ENCODE measurements around the gene PAX6.
A peak's percentile ranks its signal among the peaks of the same experiment; 100 is the strongest.

Gene PAX6

DNA sequence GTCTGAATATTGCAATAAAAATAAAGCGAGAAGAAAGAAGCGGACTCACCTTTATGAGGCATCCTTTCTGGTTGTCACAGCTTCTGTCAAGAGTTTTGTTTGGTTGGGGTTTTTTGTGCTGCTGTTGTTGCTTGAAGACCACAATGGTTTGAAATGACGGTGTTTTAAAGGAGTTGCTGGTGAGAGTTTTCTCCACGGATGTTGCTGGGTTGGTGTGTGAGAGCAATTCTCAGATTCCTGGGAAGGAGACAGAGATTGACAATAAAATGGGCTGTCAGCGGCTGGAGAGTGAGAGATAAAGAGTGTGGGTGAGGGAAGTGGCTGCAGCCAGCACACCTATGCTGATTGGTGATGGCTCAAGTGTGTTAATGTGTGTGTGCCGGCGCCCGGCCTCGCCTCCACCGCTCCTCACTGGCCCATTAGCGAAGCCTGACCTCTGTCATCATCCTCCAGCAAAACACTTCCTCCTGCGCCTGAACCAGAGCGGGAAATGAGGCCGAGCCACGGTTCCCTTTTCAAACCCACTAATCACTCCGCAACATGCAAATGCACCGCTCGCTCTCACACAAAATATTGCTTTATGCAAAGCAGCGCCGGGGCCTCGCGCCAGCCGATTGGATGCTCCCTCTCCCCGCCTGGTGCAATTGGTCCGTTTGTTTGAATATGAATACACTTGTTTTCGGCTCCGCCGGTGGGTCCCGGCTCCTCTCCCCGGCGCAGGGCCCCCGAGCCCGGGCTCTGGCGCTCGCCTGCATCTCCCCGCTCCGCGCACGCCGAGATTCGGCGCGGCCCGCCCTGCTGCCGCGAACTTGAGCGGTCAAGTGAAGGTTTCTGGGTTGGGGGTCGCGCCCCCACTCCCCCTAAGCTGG is at the start of gene PAX6:
Gene PAX6 (minus strand): TSS at position 544 of the 869 bp plus-strand sequence. CDS start 4,911 bp downstream, outside the sequence.
- H3K9me3 Mint-ChIP-seq = no peaks in the 10 kb centered on the region
- peak; percentile 5 for DNase-seq (ENCODE audit: low spot score)
- peak within 1 kb of the TSS; percentile 62 for H3K4me3 Mint-ChIP-seq
- peak within 1 kb of the TSS; percentile 58 for H3K27ac Mint-ChIP-seq
- peaks cover 79% of the 10 kb centered on the region for H3K27me3 Mint-ChIP-seq (ENCODE audit: low read depth)
- H3K4me1 Mint-ChIP-seq (ENCODE audit: low read depth) = peaks cover 17% of the 10 kb centered on the region
- H3K36me3 Mint-ChIP-seq (ENCODE audit: low read depth) = no peaks in the 10 kb centered on the region

DNA sequence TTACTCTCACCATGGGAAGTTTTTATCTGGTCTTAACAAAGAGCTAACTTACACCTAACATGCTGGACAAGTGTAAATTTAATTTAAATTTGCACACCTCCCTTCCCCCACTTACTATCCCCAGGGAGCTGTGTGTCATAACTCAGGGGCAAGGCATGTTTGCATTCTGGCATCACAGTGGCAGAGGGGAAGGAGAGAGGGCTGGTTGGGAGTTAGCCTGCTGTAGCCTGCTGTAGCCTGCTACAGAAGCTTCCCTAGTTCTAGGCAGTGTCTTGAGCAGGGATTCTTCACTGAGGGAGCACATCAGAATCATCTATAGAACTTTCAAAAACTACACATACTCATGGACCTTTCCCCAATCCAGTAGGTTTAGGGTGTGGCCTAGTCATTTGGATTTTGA is 49.3 kb upstream of the PAX6 start:
- peaks cover 2% of the 10 kb centered on the region for H3K27me3 Mint-ChIP-seq (ENCODE audit: low read depth)
- H3K4me3 Mint-ChIP-seq = no peak overlapping the region
- no peak for DNase-seq (ENCODE audit: low spot score)
- H3K36me3 Mint-ChIP-seq (ENCODE audit: low read depth) = no peaks in the 10 kb centered on the region
- H3K4me1 Mint-ChIP-seq (ENCODE audit: low read depth) = no peaks in the 10 kb centered on the region
- H3K27ac Mint-ChIP-seq = no peak overlapping the region
- no peaks in the 10 kb centered on the region for H3K9me3 Mint-ChIP-seq

DNA sequence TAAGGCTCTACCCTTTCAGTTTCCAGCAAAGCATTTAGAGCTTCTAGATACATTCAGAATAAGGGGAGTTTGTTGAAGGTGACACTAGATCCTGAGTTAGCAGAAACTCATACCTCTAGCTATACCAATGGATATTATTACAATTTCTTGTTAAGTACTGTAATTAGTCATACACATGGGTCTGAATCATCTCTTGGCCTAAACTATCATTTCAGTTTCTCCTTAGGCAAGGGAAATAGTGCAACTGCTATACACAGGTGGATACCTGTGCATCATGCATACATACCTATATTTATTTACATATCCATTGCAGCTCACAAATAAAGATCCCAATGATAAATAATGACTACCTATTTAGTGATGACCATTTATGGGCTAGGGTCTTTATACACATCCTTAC is 45.1 kb upstream of the PAX6 start:
- Mint-ChIP-seq H3K27ac (no peak overlapping the region), H3K36me3 (ENCODE audit: low read depth) (no peaks in the 10 kb centered on the region), H3K27me3 (ENCODE audit: low read depth) (peaks cover 5% of the 10 kb centered on the region), H3K4me1 (ENCODE audit: low read depth) (no peaks in the 10 kb centered on the region), H3K9me3 (no peaks in the 10 kb centered on the region), H3K4me3 (no peak overlapping the region)
- no peak for DNase-seq (ENCODE audit: low spot score)

DNA sequence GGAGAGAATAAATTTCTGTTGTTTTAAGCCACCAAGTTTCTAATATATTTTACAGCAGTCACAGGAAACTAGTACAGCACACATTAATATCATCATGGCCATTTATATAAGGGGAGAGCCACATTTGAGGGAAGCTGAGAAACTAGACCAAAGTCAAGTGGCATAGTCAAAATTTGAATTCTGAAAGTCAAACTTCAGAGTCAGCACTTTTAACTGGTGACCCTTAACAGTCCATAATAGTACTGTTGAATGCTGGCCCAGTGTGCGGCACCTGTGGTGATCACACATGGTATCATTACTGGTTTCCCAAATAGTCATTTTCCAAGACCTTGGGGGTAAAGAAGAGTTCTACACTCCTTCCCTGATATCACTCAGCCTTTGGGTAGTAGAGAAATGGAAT is 44.3 kb upstream of the PAX6 start:
- no peak for DNase-seq (ENCODE audit: low spot score)
- peaks cover 9% of the 10 kb centered on the region for H3K27me3 Mint-ChIP-seq (ENCODE audit: low read depth)
- H3K27ac Mint-ChIP-seq = no peak overlapping the region
- H3K9me3 Mint-ChIP-seq = no peaks in the 10 kb centered on the region
- no peak overlapping the region for H3K4me3 Mint-ChIP-seq
- H3K36me3 Mint-ChIP-seq (ENCODE audit: low read depth) = no peaks in the 10 kb centered on the region
- no peaks in the 10 kb centered on the region for H3K4me1 Mint-ChIP-seq (ENCODE audit: low read depth)

DNA sequence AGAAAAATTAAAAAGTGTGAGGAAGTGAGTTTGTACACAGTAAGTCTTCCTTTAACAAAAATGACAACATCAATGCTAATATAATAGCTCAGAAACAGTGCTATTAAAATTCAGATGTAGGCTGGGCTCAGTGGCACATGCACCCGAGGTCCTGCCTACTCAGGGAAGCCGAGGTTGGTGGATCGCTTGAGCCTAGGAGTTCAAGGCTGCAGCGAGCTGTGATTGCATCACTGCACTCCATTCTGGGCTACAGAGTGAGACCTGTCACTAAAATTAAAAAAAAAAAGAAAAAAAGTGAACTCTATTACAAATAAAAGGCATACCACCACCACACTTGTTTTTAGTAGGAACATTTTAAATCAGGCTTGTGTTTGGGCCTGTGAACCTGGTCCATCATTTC is 39.2 kb upstream of the PAX6 start:
- H3K27ac Mint-ChIP-seq = no peak overlapping the region
- H3K4me3 Mint-ChIP-seq = no peak overlapping the region
- H3K4me1 Mint-ChIP-seq (ENCODE audit: low read depth) = no peaks in the 10 kb centered on the region
- DNase-seq (ENCODE audit: low spot score) = no peak
- no peaks in the 10 kb centered on the region for H3K36me3 Mint-ChIP-seq (ENCODE audit: low read depth)
- no peaks in the 10 kb centered on the region for H3K9me3 Mint-ChIP-seq
- H3K27me3 Mint-ChIP-seq (ENCODE audit: low read depth) = peaks cover 15% of the 10 kb centered on the region

DNA sequence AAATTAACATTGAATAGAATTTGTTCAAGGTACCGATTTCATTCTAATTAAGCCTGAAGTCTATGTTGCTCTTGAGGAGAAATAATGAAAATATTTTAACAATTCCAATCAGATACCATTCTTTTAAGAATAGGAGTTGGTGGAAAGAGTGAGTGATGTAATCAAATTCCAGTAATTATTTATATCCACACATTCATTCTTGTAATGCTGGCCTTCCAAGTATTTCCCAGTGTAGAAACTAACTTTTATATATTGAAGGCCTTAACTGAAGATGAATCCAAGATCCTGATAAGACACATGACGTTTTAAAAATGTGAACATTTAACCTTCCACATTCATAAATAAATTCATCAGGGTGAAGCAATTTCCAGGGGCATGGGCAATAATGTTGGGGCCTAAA is 36.6 kb upstream of the PAX6 start:
- Mint-ChIP-seq H3K27ac (no peak overlapping the region), H3K9me3 (no peaks in the 10 kb centered on the region), H3K4me3 (no peak overlapping the region), H3K4me1 (ENCODE audit: low read depth) (no peaks in the 10 kb centered on the region), H3K27me3 (ENCODE audit: low read depth) (peaks cover 18% of the 10 kb centered on the region), H3K36me3 (ENCODE audit: low read depth) (no peaks in the 10 kb centered on the region)
- DNase-seq (ENCODE audit: low spot score) = no peak

DNA sequence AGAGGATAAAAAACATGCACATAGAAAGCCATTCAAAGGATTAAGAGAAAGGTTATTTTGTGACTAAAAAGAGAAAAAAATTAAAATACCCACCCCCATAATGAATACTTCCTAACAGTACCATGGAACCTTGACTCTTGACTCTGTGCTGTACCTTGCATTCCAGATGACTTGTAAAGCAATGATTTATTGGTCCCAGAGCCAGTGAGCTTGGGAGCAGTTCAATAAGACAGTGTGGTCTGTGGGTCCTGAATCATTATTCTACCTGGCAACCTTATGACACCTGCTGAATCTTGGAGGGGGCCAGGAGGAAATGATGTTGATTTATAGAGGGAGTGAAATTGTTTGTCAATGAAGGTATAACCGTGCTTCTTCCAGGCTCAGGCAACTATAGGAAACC is 34.2 kb upstream of the PAX6 start:
- Mint-ChIP-seq H3K27ac (no peak overlapping the region), H3K4me3 (no peak overlapping the region), H3K27me3 (ENCODE audit: low read depth) (peaks cover 16% of the 10 kb centered on the region), H3K36me3 (ENCODE audit: low read depth) (no peaks in the 10 kb centered on the region), H3K4me1 (ENCODE audit: low read depth) (no peaks in the 10 kb centered on the region), H3K9me3 (no peaks in the 10 kb centered on the region)
- no peak for DNase-seq (ENCODE audit: low spot score)

DNA sequence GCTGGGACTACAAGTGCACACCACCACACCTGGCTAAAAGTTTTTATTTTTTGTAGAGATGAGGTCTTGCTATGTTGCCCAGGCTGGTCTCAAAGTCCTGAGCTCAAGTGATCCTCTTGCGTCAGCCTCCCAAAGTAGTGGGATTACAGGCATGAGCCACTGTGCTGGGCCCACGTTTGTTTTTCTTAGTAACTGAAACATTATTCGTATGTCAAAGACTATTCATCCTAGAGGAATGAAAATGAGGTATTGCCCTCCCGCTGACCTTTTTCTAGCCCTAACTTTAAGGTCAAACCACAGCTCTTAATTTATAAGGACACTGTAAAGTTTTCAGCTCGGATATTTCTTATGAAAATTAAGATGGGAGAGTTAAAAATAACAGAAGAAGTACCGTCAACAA is 33.2 kb upstream of the PAX6 start:
- Mint-ChIP-seq H3K27ac (no peak overlapping the region), H3K36me3 (ENCODE audit: low read depth) (no peaks in the 10 kb centered on the region), H3K4me1 (ENCODE audit: low read depth) (no peaks in the 10 kb centered on the region), H3K27me3 (ENCODE audit: low read depth) (peaks cover 18% of the 10 kb centered on the region), H3K4me3 (no peak overlapping the region), H3K9me3 (no peaks in the 10 kb centered on the region)
- DNase-seq (ENCODE audit: low spot score) = no peak

DNA sequence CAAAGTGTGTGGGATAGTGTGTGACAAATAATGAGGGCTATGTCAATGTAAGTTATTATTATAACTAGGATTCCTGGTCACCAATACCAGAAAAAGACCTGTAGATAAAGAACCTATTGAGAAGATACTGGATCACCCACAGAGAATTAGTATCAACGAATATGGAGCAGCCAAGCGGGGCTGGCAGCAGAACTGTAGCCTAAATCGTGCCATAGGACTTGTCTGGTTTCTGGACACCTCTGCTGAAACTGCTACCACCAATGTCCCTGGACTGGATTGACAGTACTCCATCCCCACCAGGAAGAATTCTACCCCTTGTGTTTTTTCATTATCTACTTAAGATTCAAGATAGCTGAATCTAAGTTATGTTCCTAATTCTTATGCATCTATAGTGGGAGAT is 30.3 kb upstream of the PAX6 start:
- Mint-ChIP-seq H3K36me3 (ENCODE audit: low read depth) (no peaks in the 10 kb centered on the region), H3K4me3 (no peak overlapping the region), H3K4me1 (ENCODE audit: low read depth) (no peaks in the 10 kb centered on the region), H3K9me3 (no peaks in the 10 kb centered on the region), H3K27me3 (ENCODE audit: low read depth) (peaks cover 18% of the 10 kb centered on the region), H3K27ac (no peak overlapping the region)
- no peak for DNase-seq (ENCODE audit: low spot score)

DNA sequence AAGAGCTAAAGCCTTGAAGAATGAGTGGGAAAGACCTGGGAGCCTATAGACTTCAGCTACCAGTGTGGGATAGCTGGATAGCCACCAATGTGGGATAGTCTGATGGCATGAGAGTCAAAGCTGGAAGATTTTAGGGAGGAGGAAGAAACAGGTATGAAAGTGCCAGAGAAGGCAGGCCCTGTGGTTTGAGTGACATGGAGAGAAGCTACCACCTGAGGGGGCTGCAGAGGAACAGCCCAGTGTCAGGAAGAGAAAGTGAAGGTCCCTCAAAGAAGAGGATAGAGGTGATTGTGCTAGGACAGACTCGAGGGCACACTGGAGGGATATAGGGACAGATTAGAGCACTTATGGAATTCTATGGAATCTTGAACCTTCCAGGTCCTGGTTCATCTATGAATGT is 23.1 kb upstream of the PAX6 start:
- no peaks in the 10 kb centered on the region for H3K9me3 Mint-ChIP-seq
- no peaks in the 10 kb centered on the region for H3K36me3 Mint-ChIP-seq (ENCODE audit: low read depth)
- no peak overlapping the region for H3K4me3 Mint-ChIP-seq
- no peak for DNase-seq (ENCODE audit: low spot score)
- peaks cover 30% of the 10 kb centered on the region for H3K27me3 Mint-ChIP-seq (ENCODE audit: low read depth)
- H3K27ac Mint-ChIP-seq = no peak overlapping the region
- no peaks in the 10 kb centered on the region for H3K4me1 Mint-ChIP-seq (ENCODE audit: low read depth)

DNA sequence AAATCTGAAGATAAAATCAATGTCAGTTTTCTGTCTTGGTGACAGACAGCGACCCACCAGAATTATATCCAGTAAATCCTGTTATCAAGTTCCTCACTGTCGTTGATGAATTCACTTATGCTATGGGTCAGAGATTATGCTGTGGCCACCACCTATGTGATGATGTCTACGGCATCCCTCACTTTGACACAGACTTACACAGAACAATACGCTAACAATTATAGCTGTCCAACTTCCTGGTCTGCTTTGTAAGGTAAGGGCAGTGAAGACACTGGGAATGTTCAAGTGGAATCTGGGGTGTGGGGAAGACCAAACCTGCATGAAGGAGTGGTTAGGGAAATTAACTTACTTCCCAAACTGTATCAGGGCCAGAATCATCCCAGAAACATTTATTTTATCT is 19.3 kb upstream of the PAX6 start:
- H3K9me3 Mint-ChIP-seq = no peaks in the 10 kb centered on the region
- no peak overlapping the region for H3K4me3 Mint-ChIP-seq
- peaks cover 2% of the 10 kb centered on the region for H3K36me3 Mint-ChIP-seq (ENCODE audit: low read depth)
- peaks cover 47% of the 10 kb centered on the region for H3K27me3 Mint-ChIP-seq (ENCODE audit: low read depth)
- peaks cover 5% of the 10 kb centered on the region for H3K4me1 Mint-ChIP-seq (ENCODE audit: low read depth)
- no peak overlapping the region for H3K27ac Mint-ChIP-seq
- DNase-seq (ENCODE audit: low spot score) = no peak

DNA sequence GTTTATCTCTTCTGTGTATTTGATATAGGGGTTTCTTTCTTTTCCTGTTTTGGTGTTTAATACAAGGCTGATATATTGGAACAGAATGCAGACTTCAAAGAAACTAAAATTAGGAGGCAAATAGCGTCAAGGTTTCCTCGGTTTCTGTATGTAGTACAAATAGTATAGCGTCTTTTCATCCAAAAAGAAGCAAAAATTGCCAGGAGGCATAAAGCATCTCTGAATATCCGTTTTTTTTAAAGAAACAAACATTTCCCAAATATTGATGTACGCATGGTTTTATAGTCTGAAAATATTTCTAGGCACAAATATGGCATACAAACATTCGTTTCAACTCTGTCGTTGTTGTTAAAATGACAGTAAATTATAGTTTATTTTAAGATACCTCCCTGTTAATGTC is 17.1 kb upstream of the PAX6 start:
- Mint-ChIP-seq H3K4me1 (ENCODE audit: low read depth) (peaks cover 5% of the 10 kb centered on the region), H3K4me3 (no peak overlapping the region), H3K27me3 (ENCODE audit: low read depth) (peaks cover 64% of the 10 kb centered on the region), H3K36me3 (ENCODE audit: low read depth) (peaks cover 2% of the 10 kb centered on the region), H3K27ac (no peak overlapping the region), H3K9me3 (no peaks in the 10 kb centered on the region)
- DNase-seq (ENCODE audit: low spot score) = no peak

DNA sequence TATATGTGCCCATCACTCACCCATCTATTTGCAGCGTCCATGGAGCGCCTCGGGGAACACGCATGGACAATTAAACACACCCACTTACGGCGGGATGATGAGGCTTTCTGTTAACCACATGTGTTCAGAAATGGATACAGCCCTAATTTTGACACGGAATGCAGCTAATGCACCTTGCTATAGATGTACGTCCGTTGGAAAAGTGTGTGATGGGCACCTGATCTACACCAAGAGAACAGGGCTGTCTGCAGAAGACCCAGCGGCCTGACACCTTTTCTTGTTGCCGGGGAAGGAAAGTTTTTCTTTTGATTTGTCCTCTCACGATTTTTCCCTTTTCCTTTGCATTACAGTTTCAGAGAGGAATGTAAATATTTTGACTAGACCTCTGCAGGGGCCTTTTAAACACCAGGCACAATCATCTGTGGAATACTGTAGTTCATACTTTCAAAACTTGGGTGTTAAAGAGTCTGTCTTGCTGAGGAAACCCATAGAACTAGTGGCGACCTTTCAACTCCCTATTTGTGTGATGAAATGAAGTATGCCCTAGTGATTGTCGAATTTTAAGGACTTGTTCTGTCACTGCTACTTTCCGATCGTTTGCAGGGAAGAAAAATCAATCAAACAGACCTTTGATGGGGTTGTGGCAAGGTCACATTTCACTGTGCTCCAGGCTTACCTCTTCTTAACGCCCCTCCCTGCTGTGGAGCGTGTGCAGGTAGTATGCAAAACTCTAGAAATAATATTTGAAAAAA is 16.5 kb upstream of the PAX6 start:
- H3K4me3 Mint-ChIP-seq = no peak overlapping the region
- H3K9me3 Mint-ChIP-seq = no peaks in the 10 kb centered on the region
- peaks cover 69% of the 10 kb centered on the region for H3K27me3 Mint-ChIP-seq (ENCODE audit: low read depth)
- peaks cover 5% of the 10 kb centered on the region for H3K4me1 Mint-ChIP-seq (ENCODE audit: low read depth)
- H3K27ac Mint-ChIP-seq = peak overlapping the region; percentile 55
- DNase-seq (ENCODE audit: low spot score) = no peak
- H3K36me3 Mint-ChIP-seq (ENCODE audit: low read depth) = peaks cover 2% of the 10 kb centered on the region

DNA sequence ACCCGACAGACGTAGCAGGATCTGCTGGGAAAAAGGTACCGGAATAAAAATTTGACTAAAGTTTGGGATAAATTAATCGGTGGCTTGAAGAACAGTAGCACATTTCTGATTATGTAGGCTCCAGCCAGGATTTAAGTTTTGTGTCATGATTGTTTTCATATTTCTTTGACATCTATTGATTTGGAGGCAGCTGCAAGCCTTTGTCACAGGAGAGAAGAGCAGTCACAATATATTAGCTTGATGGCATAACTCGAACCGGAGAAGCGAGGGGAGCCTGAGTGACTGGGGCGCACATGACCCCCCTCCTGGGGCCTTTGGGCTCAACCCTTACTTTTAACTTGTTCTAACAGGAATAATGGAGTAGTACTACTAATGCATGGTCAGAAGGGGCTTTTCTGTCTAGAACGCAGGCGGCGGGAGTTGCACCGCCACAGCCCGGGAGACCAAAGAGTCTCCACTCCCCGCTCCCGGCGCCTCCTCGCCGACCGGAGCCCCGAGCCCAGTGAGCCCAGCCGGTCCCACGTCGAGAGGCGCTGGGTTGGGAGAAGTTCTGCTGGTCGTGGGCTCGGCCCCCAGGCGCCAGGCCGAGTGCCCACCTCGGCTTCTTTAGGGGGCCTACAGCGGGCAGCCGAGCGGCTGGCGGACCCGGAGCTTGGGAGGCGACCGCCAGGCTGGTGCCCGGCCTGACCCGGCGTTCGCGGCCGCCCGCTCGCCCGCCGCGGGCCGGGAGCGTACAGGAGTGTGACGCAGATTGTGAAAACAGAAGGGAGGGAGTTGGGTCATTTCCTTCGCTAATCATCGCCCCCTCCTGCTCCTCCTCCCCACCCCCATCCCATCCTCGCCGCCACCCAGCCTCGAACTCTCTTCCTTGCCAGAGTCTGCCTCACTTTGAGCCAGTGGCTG is 15.7 kb upstream of the PAX6 start:
- peaks cover 77% of the 10 kb centered on the region for H3K27me3 Mint-ChIP-seq (ENCODE audit: low read depth)
- DNase-seq (ENCODE audit: low spot score) = no peak
- H3K27ac Mint-ChIP-seq = peak overlapping the region; percentile 55
- H3K4me1 Mint-ChIP-seq (ENCODE audit: low read depth) = peaks cover 5% of the 10 kb centered on the region
- H3K9me3 Mint-ChIP-seq = no peaks in the 10 kb centered on the region
- H3K4me3 Mint-ChIP-seq = no peak overlapping the region
- peaks cover 2% of the 10 kb centered on the region for H3K36me3 Mint-ChIP-seq (ENCODE audit: low read depth)
